SK-N-SH treated with all-trans-retinoic acid at 6 μM for 48 hours (cell line): Measurements from ENCODE around the gene ROBO1.

Experiments
- ATAC-seq: fragments of 200-7000 bp; cut with Tn5 transposase; 3 replicates; pipeline ENCODE4 v1.9.1; 2020; ENCODE audit warnings: mild to moderate bottlenecking, moderate library complexity
- ARNTL ChIP-seq: fragments of 450-650 bp; formaldehyde crosslinking; IDR thresholded peaks from 2 replicates; pipeline ENCODE4 v1.5.0; 2020; ENCODE audit warnings: low read depth, mild to moderate bottlenecking, moderate library complexity, borderline replicate concordance
- BACH2 ChIP-seq: fragments of 250-450 bp; sonication (Bioruptor Pico); IDR thresholded peaks from 2 replicates; pipeline ENCODE4 v1.9.0; 2021; ENCODE audit warnings: mild to moderate bottlenecking, borderline replicate concordance
- CREB5 ChIP-seq: fragments of 250-450 bp; sonication (Bioruptor Pico); IDR thresholded peaks from 2 replicates; pipeline ENCODE4 v1.5.1; 2020; ENCODE audit warnings: low read depth, mild to moderate bottlenecking, moderate library complexity
- CSDC2 ChIP-seq: fragments of 250-450 bp; sonication (Bioruptor Pico); IDR thresholded peaks from 2 replicates; pipeline ENCODE4 v1.5.0; 2020; ENCODE audit warnings: mild to moderate bottlenecking, moderate library complexity
- ESRRG ChIP-seq: fragments of 250-450 bp; sonication (Bioruptor Pico); IDR thresholded peaks from 2 replicates; pipeline ENCODE4 v1.6.1; 2021; ENCODE audit warnings: mild to moderate bottlenecking
- GLIS3 ChIP-seq: fragments of 250-450 bp; sonication (Bioruptor Pico); IDR thresholded peaks from 2 replicates; pipeline ENCODE4 v1.5.0; 2020; ENCODE audit warnings: mild to moderate bottlenecking, moderate library complexity
- ISL1 ChIP-seq: fragments of 250-450 bp; sonication (Bioruptor Pico); IDR thresholded peaks from 2 replicates; pipeline ENCODE4 v2.1.2; 2022; ENCODE audit warnings: mild to moderate bottlenecking, moderate library complexity
- OSR1 ChIP-seq: fragments of 250-450 bp; sonication (Bioruptor Pico); IDR thresholded peaks from 2 replicates; pipeline ENCODE4 v1.8.0; 2022; ENCODE audit warnings: moderate library complexity, mild to moderate bottlenecking, inconsistent platforms
- POU6F1 ChIP-seq: fragments of 250-450 bp; sonication (Bioruptor Pico); IDR thresholded peaks from 2 replicates; pipeline ENCODE4 v1.8.0; 2021; ENCODE audit warnings: low read depth, mild to moderate bottlenecking, moderate library complexity, borderline replicate concordance
- PPARA ChIP-seq: fragments of 250-450 bp; sonication (Bioruptor Pico); IDR thresholded peaks from 2 replicates; pipeline ENCODE4 v1.5.0; 2020; ENCODE audit warnings: mild to moderate bottlenecking, borderline replicate concordance
- RARB ChIP-seq: fragments of 250-450 bp; sonication (Bioruptor Pico); IDR thresholded peaks from 2 replicates; pipeline ENCODE4 v1.8.0; 2021; ENCODE audit warnings: mild to moderate bottlenecking, moderate library complexity
- TOX ChIP-seq: fragments of 250-450 bp; sonication (Bioruptor Pico); IDR thresholded peaks from 2 replicates; pipeline ENCODE4 v1.8.0; 2021; ENCODE audit warnings: mild to moderate bottlenecking, moderate library complexity, borderline replicate concordance
- ZC3H10 ChIP-seq: fragments of 250-450 bp; sonication (Bioruptor Pico); IDR thresholded peaks from 2 replicates; pipeline ENCODE4 v1.5.1; 2021; ENCODE audit warnings: mild to moderate bottlenecking, moderate library complexity
- ZFP3 ChIP-seq: fragments of 250-450 bp; sonication (Bioruptor Pico); IDR thresholded peaks from 2 replicates; pipeline ENCODE4 v1.5.0; 2020; ENCODE audit warnings: mild to moderate bottlenecking, moderate library complexity
- ZFP30 ChIP-seq: fragments of 450-650 bp; formaldehyde crosslinking; IDR thresholded peaks from 2 replicates; pipeline ENCODE4 v1.5.0; 2022; ENCODE audit warnings: mild to moderate bottlenecking, moderate library complexity
- ZNF565 ChIP-seq: fragments of 450-650 bp; formaldehyde crosslinking; conservative IDR thresholded peaks from 2 replicates; pipeline ENCODE4 v1.5.0; 2020; ENCODE audit warnings: low read depth, mild to moderate bottlenecking, moderate library complexity
- ZNF70 ChIP-seq: fragments of 450-650 bp; formaldehyde crosslinking; IDR thresholded peaks from 2 replicates; pipeline ENCODE4 v1.5.0; 2020; ENCODE audit warnings: mild to moderate bottlenecking, moderate library complexity
- ZNF8 ChIP-seq: fragments of 450-650 bp; formaldehyde crosslinking; IDR thresholded peaks from 2 replicates; pipeline ENCODE4 v1.5.0; 2020; ENCODE audit warnings: mild to moderate bottlenecking, moderate library complexity
- TF ChIP-seq, protein P1 (sequence below): fragments of 250-450 bp; sonication (Bioruptor Pico); IDR thresholded peaks from 2 replicates; pipeline ENCODE4 v1.5.1; 2021; ENCODE audit warnings: mild to moderate bottlenecking, moderate library complexity
- TF ChIP-seq, protein P2 (sequence below): fragments of 250-450 bp; sonication (Bioruptor Pico); IDR thresholded peaks from 2 replicates; pipeline ENCODE4 v1.8.0; 2020; ENCODE audit warnings: mild to moderate bottlenecking, moderate library complexity, borderline replicate concordance
- TF ChIP-seq, protein P3 (sequence below): fragments of 250-450 bp; sonication (Bioruptor Pico); IDR thresholded peaks from 2 replicates; pipeline ENCODE4 v1.5.0; 2020; ENCODE audit warnings: mild to moderate bottlenecking, moderate library complexity

Gene ROBO1

GRCh38 chr3:79317551-79318518, 450.0 kb downstream of the ROBO1 start:
- ATAC-seq: no peak
- TF ChIP-seq TOX (CRISPR knock-in tag): no peak
- TF ChIP-seq, protein P1, sequence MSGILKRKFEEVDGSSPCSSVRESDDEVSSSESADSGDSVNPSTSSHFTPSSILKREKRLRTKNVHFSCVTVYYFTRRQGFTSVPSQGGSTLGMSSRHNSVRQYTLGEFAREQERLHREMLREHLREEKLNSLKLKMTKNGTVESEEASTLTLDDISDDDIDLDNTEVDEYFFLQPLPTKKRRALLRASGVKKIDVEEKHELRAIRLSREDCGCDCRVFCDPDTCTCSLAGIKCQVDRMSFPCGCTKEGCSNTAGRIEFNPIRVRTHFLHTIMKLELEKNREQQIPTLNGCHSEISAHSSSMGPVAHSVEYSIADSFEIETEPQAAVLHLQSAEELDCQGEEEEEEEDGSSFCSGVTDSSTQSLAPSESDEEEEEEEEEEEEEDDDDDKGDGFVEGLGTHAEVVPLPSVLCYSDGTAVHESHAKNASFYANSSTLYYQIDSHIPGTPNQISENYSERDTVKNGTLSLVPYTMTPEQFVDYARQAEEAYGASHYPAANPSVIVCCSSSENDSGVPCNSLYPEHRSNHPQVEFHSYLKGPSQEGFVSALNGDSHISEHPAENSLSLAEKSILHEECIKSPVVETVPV: no peak

- TF ChIP-seq ZNF70: no peak
- TF ChIP-seq ZNF8: no peak
- TF ChIP-seq GLIS3 (CRISPR knock-in tag): no peak
- TF ChIP-seq, protein P2, sequence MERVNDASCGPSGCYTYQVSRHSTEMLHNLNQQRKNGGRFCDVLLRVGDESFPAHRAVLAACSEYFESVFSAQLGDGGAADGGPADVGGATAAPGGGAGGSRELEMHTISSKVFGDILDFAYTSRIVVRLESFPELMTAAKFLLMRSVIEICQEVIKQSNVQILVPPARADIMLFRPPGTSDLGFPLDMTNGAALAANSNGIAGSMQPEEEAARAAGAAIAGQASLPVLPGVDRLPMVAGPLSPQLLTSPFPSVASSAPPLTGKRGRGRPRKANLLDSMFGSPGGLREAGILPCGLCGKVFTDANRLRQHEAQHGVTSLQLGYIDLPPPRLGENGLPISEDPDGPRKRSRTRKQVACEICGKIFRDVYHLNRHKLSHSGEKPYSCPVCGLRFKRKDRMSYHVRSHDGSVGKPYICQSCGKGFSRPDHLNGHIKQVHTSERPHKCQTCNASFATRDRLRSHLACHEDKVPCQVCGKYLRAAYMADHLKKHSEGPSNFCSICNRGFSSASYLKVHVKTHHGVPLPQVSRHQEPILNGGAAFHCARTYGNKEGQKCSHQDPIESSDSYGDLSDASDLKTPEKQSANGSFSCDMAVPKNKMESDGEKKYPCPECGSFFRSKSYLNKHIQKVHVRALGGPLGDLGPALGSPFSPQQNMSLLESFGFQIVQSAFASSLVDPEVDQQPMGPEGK: no peak
- no peak for TF ChIP-seq RARB (CRISPR knock-in tag)
- no peak for TF ChIP-seq ESRRG (CRISPR knock-in tag)
- TF ChIP-seq ZFP30 (CRISPR knock-in tag): no peak
- no peak for TF ChIP-seq PPARA
- TF ChIP-seq, protein P3, sequence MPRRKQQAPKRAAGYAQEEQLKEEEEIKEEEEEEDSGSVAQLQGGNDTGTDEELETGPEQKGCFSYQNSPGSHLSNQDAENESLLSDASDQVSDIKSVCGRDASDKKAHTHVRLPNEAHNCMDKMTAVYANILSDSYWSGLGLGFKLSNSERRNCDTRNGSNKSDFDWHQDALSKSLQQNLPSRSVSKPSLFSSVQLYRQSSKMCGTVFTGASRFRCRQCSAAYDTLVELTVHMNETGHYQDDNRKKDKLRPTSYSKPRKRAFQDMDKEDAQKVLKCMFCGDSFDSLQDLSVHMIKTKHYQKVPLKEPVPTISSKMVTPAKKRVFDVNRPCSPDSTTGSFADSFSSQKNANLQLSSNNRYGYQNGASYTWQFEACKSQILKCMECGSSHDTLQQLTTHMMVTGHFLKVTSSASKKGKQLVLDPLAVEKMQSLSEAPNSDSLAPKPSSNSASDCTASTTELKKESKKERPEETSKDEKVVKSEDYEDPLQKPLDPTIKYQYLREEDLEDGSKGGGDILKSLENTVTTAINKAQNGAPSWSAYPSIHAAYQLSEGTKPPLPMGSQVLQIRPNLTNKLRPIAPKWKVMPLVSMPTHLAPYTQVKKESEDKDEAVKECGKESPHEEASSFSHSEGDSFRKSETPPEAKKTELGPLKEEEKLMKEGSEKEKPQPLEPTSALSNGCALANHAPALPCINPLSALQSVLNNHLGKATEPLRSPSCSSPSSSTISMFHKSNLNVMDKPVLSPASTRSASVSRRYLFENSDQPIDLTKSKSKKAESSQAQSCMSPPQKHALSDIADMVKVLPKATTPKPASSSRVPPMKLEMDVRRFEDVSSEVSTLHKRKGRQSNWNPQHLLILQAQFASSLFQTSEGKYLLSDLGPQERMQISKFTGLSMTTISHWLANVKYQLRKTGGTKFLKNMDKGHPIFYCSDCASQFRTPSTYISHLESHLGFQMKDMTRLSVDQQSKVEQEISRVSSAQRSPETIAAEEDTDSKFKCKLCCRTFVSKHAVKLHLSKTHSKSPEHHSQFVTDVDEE: no peak
- TF ChIP-seq, protein P1: no peak
- TF ChIP-seq TOX (CRISPR knock-in tag): no peak
Observed at GRCh38 chr3:79314962-79315361, 452.8 kb downstream of the ROBO1 start.

GRCh38 chr3:79314544-79314943, 453.3 kb downstream of the ROBO1 start:
- ATAC-seq: no peak
- TF ChIP-seq, protein P3: no peak
- TF ChIP-seq ZC3H10 (CRISPR knock-in tag) (no peak), CREB5 (no peak), PPARA (no peak), OSR1 (no peak), ZFP30 (CRISPR knock-in tag) (no peak), ZNF565 (CRISPR knock-in tag) (no peak), BACH2 (CRISPR knock-in tag) (no peak), POU6F1 (CRISPR knock-in tag) (no peak), CSDC2 (no peak), GLIS3 (CRISPR knock-in tag) (no peak), ISL1 (CRISPR knock-in tag) (no peak), ARNTL (CRISPR knock-in tag) (no peak), ZFP3 (no peak), ZNF8 (no peak), TOX (CRISPR knock-in tag) (no peak)
- TF ChIP-seq, protein P2: no peak

More at GRCh38 chr3:79314962-79315361, 452.8 kb downstream of the ROBO1 start:
- ATAC-seq: no peak
